Endothelial cell of umbilical vein (primary cell): ENCODE results near the gene GLT8D1. TPM values are rescaled to one million over a fixed set of nuclear protein-coding genes. Genes with fewer than 3 reads are reported as not detected.

Experiments
- BruUV-seq: library from RNA; stranded (reverse); fragments of 400-500 nt; replicated peaks from 2 replicates; lab custom pipeline; 2021; lab: Mats Ljungman, UMichigan
- CTCF ChIA-PET: fragments of 300-600, 350-600 bp; sonication (Branson Sonifier 250); formaldehyde crosslinking; loops from one replicate; lab custom pipeline; 2021; ENCODE audit warnings: antibody characterized with exemption, inconsistent platforms; lab: Charles Lee
- POLR2A ChIA-PET: fragments of 300-600, 350-600 bp; sonication (Branson Sonifier 250); formaldehyde crosslinking; loops from one replicate; lab custom pipeline; 2021; ENCODE audit warnings: antibody characterized with exemption, inconsistent platforms; lab: Charles Lee
- DNase-seq: peaks from one replicate; pipeline ENCODE4 v3.0.0-alpha.2; 2011; ENCODE audit warnings: low read depth, low spot score
- FAIRE-seq: peaks from 2 replicates; lab custom pipeline; 2011; peaks lifted over from hg19 to GRCh38; lab: Jason Lieb, UNC
- H2AFZ ChIP-seq: 2 replicates; pipeline ENCODE4 v1.6.0; 2012; ENCODE audit warnings: low read depth, low read length, control low read depth, inconsistent platforms
- H3K27ac ChIP-seq: 2 replicates; pipeline ENCODE4 v1.5.1; 2011; ENCODE audit warnings: low read depth, mild to moderate bottlenecking, control low read depth, low read length, moderate library complexity; ENCODE audit not compliant: insufficient read depth
- H3K27me3 ChIP-seq, 2 experiments: 2 replicates each; pipeline versions ENCODE4 v1.6.0 to v1.6.1; 2011; ENCODE audit warnings: low read length in 2 of 2, mixed read lengths in 1 of 2; ENCODE audit not compliant: control insufficient read depth in 2 of 2, insufficient read depth in 2 of 2
- H3K36me3 ChIP-seq, 2 experiments: 2 replicates in 1 of 2; 3 replicates in 1 of 2; pipeline ENCODE4 v1.5.1; 2011; ENCODE audit warnings: low read length in 2 of 2, mild to moderate bottlenecking in 1 of 2, moderate library complexity in 1 of 2; ENCODE audit not compliant: control insufficient read depth in 2 of 2, insufficient read depth in 2 of 2; ENCODE audit errors: extremely low read depth in 1 of 2
- H3K4me1 ChIP-seq: 3 replicates; pipeline ENCODE4 v1.5.1; 2011; ENCODE audit warnings: mild to moderate bottlenecking, low read length; ENCODE audit not compliant: control insufficient read depth, insufficient read depth; ENCODE audit errors: extremely low read depth
- H3K4me2 ChIP-seq: 2 replicates; pipeline ENCODE4 v1.6.1; 2011; ENCODE audit warnings: low read length, control low read depth, mixed read lengths; ENCODE audit not compliant: insufficient read depth
- H3K4me3 ChIP-seq, 3 experiments: fragments of 200-600 bp in 1 of 3; sonication (generic), shearing (Covaris generic) in 1 of 3; replicated peaks in 1 of 3; 2 replicates each; pipeline ENCODE4 v1.5.1; 2011 to 2016; ENCODE audit warnings: control low read depth in 3 of 3, low read length in 3 of 3, mild to moderate bottlenecking in 2 of 3, inconsistent platforms in 1 of 3, low read depth in 1 of 3, moderate library complexity in 1 of 3; ENCODE audit not compliant: insufficient read depth in 1 of 3
- H3K79me2 ChIP-seq: 2 replicates; pipeline ENCODE4 v1.6.0; 2012; ENCODE audit warnings: low read length, inconsistent platforms; ENCODE audit not compliant: control insufficient read depth, insufficient read depth
- H3K9ac ChIP-seq: replicated peaks from 2 replicates; pipeline ENCODE3; 2011; ENCODE audit warnings: low read length, control low read depth; ENCODE audit not compliant: insufficient read depth; ENCODE audit errors: extremely low read depth
- H3K9me1 ChIP-seq: replicated peaks from 3 replicates; pipeline ENCODE4 v1.6.0; 2011; ENCODE audit warnings: mild to moderate bottlenecking, low read length; ENCODE audit not compliant: control insufficient read depth, insufficient read depth; ENCODE audit errors: extremely low read depth
- H3K9me3 ChIP-seq: replicated peaks from 2 replicates; pipeline ENCODE4 v1.5.1; 2012; ENCODE audit warnings: low read length, inconsistent platforms; ENCODE audit not compliant: control insufficient read depth, insufficient read depth
- H4K20me1 ChIP-seq: replicated peaks from 2 replicates; pipeline ENCODE3; 2011; ENCODE audit warnings: mild to moderate bottlenecking, low read length; ENCODE audit not compliant: control insufficient read depth, insufficient read depth; ENCODE audit errors: extremely low read depth
- CTCF ChIP-seq, 2 donors: IDR thresholded peaks; 1 replicate in 1 of 2; 2 replicates in 1 of 2; pipeline ENCODE4 v1.5.1; 2011; ENCODE audit warnings: low read length in 2 of 2, mild to moderate bottlenecking in 2 of 2, moderate library complexity in 2 of 2, control low read depth in 1 of 2, inconsistent platforms in 1 of 2, low read depth in 1 of 2; ENCODE audit not compliant: insufficient read depth in 1 of 2; ENCODE audit errors: extremely low read depth in 1 of 2
- EZH2 ChIP-seq: IDR thresholded peaks from 2 replicates; pipeline ENCODE4 v1.6.1; 2012; ENCODE audit warnings: borderline replicate concordance, low read depth, mild to moderate bottlenecking, moderate library complexity, low read length, inconsistent platforms; ENCODE audit not compliant: severe bottlenecking
- FOS ChIP-seq: IDR thresholded peaks from 2 replicates; pipeline ENCODE4 v1.6.1; 2011; ENCODE audit warnings: mild to moderate bottlenecking, low read length, moderate library complexity, borderline replicate concordance; ENCODE audit not compliant: insufficient read depth
- GATA2 ChIP-seq: IDR thresholded peaks from 2 replicates; pipeline ENCODE4 v1.7.0; 2011; ENCODE audit warnings: low read depth, mild to moderate bottlenecking, moderate library complexity, mixed read lengths, low read length; ENCODE audit not compliant: insufficient read length, insufficient read depth
- JUN ChIP-seq: IDR thresholded peaks from 2 replicates; pipeline ENCODE4 v1.6.1; 2011; ENCODE audit warnings: borderline replicate concordance, low read depth; ENCODE audit not compliant: insufficient read length, insufficient read depth
- MAX ChIP-seq: IDR thresholded peaks from 2 replicates; pipeline ENCODE4 v1.6.1; 2011; ENCODE audit not compliant: insufficient read depth, insufficient read length
- MYC ChIP-seq: IDR thresholded peaks from one replicate; pipeline ENCODE4 v1.6.1; 2011; ENCODE audit warnings: mild to moderate bottlenecking, low read depth, low read length
- POLR2A ChIP-seq: IDR thresholded peaks from 2 replicates; pipeline ENCODE4 v1.6.1; 2012; ENCODE audit warnings: low read depth, mild to moderate bottlenecking, control low read depth, low read length
- POLR2AphosphoS5 ChIP-seq: IDR thresholded peaks from 2 replicates; pipeline ENCODE4 v1.6.1; 2012; ENCODE audit warnings: low read depth, mild to moderate bottlenecking, control low read depth, low read length, moderate library complexity; ENCODE audit not compliant: insufficient read depth
- dilution Hi-C: fragments of 300-500 bp; cut with MboI; formaldehyde crosslinking; loops from one replicate; pipeline ENCODE4 v1.15.0; 2019; ENCODE audit warnings: low sequenced_read_pairs; ENCODE audit not compliant: extremely low pct_ligation_motif_present
- intact Hi-C: fragments of 100-400 bp; cut with micrococcal nuclease; formaldehyde crosslinking; loops from one replicate; pipeline ENCODE4 v1.10.0; 2022
- polyA plus RNA-seq, 4 experiments: library from polyadenylated mRNA; depleted of rRNA in 3 of 4; stranded (reverse) in 3 of 4; unstranded in 1 of 4; fragments of >200 nt; gene quantifications; 2 replicates each; pipeline versions ENCODE4 v1.2.1 to v1.2.3, GENCODE V29; 2011 to 2012; ENCODE audit warnings: missing spikeins in 1 of 4
- total RNA-seq: library from RNA; stranded (reverse); gene quantifications from 2 replicates; pipeline ENCODE4 v1.2.3, GENCODE V29; 2021

Gene GLT8D1
- total and polyA plus RNA-seq, 2 donors (not counting 3 experiments of a cell fraction or from before 2014, with no cell fraction given), result 63.7 to 73.5 TPM

GRCh38 chr3:52754373-52754772, 48.8 kb upstream of the GLT8D1 start:
- ChIA-PET POLR2A (no interaction called here), CTCF (no interaction called here)
- Histone ChIP-seq H3K27ac (no peak overlapping the region), H3K9me3 (no peaks in the 10 kb centered on the region), H3K4me1 (no peaks in the 10 kb centered on the region), H4K20me1 (no peaks in the 10 kb centered on the region), H3K79me2 (no peaks in the 10 kb centered on the region), H3K9ac (no peak overlapping the region), H3K9me1 (no peaks in the 10 kb centered on the region), H3K27me3 (no peaks in the 10 kb centered on the region), H2AFZ (no peak overlapping the region), H3K4me2 (no peak overlapping the region), H3K36me3 (peaks cover 9 to 16% of the 10 kb centered on the region in 2 experiments), H3K4me3 (no peak overlapping the region)
- dilution Hi-C loops (no loop called here), intact Hi-C loops (no loop called here)
- no peak for DNase-seq
- TF ChIP-seq GATA2, result no peak
- no peak for TF ChIP-seq MYC
- BruUV-seq, result no TSS peak
- FAIRE-seq, result no peak

DNA sequence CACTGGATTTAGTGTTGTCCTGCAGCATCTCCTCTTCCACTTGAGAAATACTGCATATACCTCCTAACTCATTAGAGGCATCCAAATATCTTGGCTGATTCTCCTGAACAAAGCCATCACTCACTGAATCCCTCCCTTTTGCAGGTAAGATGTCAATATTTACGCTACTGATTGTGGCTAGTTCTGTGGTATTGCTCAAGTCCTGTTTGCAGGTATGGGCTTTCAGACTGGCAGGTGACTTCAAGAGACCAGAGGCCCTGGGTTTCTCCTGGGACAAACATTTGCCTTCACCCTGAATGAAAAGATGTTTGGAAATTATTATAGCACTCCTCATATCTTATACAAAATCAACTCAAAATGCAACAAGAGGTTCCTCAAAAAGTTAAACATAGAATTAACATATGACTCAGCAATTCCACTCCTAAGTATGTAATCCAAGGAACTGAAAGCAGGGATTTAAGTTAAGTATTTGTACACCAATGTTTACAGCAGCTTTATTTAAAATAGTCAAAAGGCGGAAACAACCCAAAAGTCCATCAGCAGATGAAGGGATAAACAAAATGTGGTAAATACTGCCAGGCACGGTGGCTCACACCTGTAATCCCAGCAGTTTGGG, 46.6 kb upstream of the GLT8D1 start:
- no peak for DNase-seq
- peaks cover 7 to 17% of the 10 kb centered on the region in 2 experiments for H3K36me3 ChIP-seq
- intact Hi-C loops, result no loop called here
- H3K4me2 ChIP-seq, result no peak overlapping the region
- no peak for TF ChIP-seq MAX
- TF ChIP-seq POLR2A, result no peak
- TF ChIP-seq FOS, result no peak
- TF ChIP-seq EZH2, result no peak
- no peak for TF ChIP-seq GATA2
- TF ChIP-seq CTCF (IDR thresholded peaks at IDR 0.05; ENCODE audit: extremely low read depth in 1 of 2, insufficient read depth in 1 of 2, low read depth in 1 of 2, low read length in 2 of 2), result no peak
- no peak for TF ChIP-seq POLR2AphosphoS5
- TF ChIP-seq JUN, result no peak
- TF ChIP-seq MYC, result no peak
- no TSS peak for BruUV-seq
- CTCF ChIA-PET, result no interaction called here
- no peaks in the 10 kb centered on the region for H3K79me2 ChIP-seq
- H3K9me1 ChIP-seq, result no peaks in the 10 kb centered on the region
- no peak overlapping the region for H2AFZ ChIP-seq
- no peak overlapping the region for H3K9ac ChIP-seq
- H3K27me3 ChIP-seq, result no peaks in the 10 kb centered on the region
- no peak overlapping the region for H3K4me3 ChIP-seq
- dilution Hi-C loops, result no loop called here
- H3K27ac ChIP-seq, result no peak overlapping the region
- H3K4me1 ChIP-seq, result no peaks in the 10 kb centered on the region
- no peaks in the 10 kb centered on the region for H4K20me1 ChIP-seq
- FAIRE-seq, result no peak
- H3K9me3 ChIP-seq, result no peaks in the 10 kb centered on the region
- POLR2A ChIA-PET, result no interaction called here
